ENCODE data around the gene CYP2W1.

The CYP2W1 gene

DNA sequence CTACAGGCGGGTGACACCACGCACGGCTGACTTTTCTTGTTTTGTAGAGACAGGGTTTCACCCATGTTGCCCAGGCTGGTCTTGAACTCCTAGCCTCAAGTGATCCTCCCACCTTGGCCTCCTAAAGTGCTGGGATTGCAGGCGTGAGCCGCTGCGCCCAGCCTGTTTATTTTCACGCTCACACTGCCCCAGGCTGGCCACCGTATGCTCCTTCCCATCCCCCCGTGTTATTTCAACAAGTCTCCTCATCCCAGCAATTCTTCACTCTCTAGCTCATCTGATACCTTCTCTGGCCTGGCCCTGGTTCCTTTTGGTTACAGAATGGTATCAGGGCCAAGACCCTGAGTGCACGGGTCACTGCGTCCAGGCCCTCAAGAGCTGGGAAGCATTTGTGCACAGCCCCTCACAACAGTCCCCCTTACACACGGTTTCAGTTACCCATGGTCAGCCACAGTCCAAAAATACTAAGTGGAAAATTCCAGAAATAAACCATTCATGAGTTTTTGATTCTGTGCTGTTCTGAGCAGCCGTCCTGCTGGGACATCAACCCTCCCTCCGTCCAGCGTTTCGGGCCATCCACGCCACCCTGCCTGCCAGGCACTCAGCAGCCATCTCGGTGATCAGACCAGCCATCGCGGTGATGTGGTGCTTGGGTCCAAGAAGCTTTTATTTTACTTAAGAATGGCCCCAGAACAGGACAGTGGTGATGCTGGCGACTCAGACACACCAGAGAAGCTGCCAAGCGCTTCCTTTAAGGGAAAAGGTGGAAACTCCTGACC lies 16.5 kb upstream of the CYP2W1 start:
- no peak for DNase-seq (ENCODE audit: low read depth, low spot score)

DNA sequence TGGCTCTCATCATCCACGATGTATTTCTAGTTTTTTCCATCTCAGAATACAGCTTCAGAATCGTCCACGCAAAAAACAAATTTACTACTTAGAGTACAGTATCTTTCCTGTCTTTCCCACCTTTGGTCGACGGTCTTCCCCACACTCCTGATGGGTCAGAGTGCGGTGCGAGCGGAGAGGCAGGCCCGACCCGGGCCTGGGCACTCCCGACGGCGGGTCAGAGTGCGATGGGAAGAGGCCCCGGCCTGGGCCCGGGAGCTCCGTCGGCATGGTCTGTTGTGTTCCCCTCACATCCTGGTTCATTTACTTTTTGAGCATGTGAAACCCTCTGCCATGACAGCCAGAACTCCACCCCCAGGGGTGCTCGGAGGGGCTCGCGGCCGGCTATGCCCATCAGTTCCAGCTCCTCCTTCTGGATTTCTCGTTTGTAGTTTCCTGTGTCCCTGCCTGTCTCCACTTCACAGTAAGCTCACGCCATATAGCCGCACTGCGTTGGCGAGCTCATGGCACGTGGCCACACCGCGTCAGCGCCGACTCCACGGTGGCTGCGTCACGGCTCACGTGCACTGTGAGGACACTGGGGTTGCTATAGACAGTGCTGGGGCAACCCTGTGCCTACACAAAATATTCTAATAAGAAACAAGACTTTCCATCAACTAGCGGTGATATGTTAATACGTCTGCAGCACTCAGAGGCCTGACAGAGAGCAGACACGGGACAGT lies 15.5 kb upstream of the CYP2W1 start:
- no peak for DNase-seq (ENCODE audit: low read depth, low spot score)

DNA sequence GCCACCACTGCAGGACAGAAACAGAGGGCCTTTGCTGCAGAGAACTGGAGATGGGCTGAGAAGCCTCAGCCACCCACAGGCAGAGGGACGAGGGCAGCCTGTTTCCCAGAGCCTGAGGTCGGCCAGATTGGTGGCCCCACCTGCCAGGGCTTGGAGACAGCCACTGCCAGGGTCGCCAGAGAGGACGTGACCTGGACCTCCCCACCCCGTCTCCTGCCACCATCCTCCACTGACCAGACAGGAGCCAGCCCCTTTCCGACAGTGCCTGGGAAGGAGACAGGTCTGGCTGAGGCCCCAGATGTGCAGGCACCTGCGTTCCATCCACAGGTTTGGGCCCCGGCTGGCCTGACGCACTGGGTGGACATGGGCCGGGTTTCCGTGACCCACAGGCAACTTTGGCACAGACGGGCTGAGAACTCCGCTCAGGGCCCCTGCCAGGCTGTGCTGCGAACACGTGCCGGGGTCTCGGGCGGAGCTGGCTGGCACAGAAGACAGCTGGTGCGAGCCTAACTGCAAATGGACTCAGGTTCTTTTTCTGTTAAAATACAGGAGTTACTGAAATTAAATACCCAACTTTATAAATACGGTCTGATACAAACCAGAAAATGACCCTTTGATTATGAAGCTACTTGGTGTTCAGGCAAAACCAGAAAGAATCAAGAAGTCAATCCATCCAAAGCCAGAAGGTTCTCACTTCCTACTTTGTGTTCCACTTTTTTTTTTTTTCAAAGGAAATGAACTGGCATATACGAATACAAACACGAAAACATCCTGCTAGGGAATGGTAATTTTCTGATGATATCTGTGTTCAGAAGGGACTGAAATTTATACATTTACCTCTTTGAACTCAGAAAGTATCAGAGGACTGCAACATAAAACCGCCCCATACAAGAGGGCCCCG lies 14.5 kb upstream of the CYP2W1 start:
- DNase-seq (ENCODE audit: low read depth, low spot score), result no peak

DNA sequence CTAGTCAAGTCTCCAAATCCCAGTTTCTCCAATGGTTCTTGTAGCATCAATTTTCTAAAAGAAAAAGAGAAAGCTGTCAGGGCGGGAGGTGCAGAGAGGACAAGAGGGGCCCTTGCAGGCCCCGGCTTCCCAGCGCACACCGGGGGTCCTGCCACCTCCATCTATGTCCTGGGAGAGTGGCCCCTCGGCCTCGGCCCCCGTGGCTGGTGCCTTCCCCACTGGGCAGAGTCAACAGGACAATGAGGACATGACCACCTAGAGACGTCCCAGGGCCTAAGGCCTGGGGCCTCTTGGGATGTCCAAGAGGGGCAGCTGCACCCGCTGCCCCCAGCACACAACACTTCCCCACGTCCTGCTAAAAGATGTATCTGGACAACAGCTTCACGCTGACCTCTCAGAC lies 13.6 kb upstream of the CYP2W1 start:
- no peak for DNase-seq (ENCODE audit: low read depth, low spot score)

DNA sequence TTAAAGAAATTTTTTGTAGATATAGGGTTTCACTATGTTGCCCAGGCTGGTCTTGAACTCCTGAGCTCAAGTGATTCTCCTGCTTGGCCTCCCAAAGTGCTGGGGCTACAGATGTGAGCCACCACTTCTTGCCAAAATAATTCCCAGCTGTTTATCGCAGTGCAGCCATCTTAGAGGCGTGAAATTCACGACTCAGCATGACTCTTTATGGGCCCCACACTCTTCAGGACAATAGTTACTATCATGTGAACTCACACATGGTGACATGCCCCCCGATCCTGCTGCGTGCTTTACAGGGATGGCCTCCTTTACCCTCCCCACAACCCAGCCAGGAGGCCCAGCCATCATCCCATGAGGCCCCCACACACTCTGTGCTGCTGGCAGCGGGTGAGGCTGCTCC lies 12.2 kb upstream of the CYP2W1 start:
- DNase-seq (ENCODE audit: low read depth, low spot score), result no peak

DNA sequence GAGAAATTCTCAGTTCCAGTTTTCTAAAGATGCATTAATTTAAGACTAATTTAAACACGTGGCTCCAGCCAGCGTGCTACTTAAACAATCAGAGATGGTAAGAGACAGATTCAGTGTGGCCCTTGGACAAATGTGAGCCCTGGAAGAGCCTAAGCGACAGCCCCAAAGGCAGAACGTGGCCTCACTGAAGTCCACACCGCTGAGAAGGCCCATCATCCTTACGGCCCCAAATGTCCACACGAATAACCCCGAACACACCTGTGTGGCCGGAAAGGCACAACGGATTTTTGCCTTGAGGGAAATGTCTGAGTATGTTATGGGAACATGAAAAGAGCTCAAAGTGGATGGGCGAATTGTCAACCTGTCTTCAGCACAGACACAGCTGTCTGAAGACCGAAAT lies 10.9 kb upstream of the CYP2W1 start:
- no peak for DNase-seq (ENCODE audit: low read depth, low spot score)

DNA sequence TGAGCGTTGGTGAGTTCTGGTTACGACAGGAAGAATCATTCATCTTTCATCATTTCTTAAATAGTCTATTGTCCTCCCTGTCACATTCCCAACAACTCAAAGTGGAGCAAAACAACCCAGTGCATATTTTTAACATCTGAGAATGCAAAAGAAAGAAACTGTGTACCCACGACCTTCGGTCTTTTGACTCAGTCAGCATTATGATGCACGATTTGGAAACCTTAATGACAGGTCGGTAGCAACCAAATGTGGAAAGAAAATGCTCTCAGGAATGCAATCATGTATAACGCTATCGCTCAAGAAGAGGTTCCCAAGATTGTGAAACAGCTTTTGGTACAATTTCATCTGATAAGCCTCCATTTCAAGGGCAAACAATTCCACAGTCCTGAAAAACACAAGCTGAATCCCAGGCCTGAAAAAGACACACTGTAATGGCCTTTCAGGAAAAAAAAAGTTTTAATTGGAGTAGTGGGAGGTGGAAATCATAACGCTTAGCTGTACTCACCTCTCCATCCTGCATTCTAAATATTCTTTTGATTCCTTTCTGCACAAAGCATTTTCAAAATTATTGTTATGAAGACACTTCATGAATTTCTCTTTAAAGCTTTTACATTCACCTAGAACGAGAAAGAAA lies 10.2 kb upstream of the CYP2W1 start:
- DNase-seq (ENCODE audit: low read depth, low spot score), result no peak

DNA sequence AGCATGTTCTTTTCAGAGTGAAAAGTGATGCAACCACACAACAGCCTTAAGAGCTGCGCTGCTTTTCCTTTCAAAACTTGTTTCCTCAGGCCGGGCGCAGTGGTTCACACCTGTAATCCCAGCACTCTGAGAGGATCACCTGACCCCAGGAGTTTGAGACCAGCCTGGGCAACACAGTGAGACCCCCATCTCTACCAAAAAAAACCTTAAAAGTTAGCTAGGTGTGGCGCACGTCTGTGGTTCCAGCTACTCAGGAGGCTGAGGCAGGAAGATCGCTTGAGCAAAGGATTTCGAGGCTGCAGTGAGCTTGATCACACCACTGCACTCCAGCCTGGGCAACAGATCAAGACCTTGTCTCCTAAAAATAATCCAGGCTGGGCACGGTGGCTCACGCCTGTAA lies 9.7 kb upstream of the CYP2W1 start:
- DNase-seq (ENCODE audit: low read depth, low spot score), result no peak

DNA sequence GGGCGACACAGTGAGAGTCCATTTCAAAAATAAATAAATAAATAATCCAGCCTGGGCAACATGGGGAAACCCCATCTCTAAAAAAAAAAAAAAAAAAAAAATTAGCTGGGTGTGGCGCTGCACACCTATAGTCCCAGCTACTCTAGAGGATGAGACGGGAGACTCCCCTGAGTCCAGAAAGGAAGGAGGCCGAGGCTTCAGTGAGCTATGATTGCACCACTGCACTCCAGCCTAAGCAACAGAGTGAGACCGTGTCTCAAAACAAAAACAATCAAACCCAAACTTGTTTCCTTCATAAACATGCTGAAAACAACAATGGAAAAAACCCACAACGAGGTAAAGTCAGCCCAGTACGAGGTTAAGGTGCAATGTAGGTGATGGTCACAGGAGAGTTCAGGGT lies 8.8 kb upstream of the CYP2W1 start:
- DNase-seq (ENCODE audit: low read depth, low spot score), result no peak

DNA sequence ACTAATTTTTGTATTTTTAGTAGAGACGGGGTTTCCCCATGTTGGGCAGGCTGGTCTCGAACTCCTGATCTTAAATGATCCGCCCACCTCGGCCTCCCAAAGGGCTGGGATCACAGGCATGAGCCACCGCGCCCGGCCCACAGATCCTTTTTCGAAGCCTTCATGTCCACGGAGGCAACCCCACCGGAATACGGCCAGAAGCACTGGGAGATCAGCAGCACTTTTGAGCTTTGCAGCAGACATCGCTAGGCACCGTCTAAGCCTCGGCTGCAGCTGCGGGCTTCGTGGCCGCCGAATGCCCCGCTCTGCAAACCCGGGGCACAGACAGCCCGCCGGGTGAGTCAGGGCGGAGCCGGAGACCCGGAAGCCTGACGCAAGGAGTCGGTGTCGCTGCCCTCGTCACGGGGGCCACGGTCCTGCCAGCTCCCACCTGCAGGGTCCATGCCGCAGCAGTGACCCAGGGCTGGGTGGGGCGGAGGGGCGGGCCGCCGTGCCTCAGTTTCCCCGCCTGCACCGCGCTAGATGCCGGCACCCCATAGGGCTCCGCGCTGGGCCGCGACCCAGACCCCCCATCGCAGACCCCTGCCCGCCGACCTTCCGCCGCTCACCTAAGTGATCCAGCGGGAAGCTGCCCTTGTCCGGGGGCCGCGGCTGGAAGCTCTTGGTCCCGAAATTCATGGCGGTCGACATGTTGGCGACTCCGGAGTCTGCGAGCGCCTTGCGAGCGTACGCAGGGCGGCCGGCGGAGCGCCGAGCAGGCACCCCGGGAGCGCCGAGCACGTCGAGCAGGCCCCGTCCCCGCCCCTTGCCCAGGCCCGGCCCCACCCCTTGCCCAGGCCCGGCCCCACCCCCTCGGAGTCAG lies 7.9 kb upstream of the CYP2W1 start, which contains the start of gene COX19:
COX19 (minus strand) TSS at position 730 of the 862 bp plus-strand sequence; CDS start at position 690, 40 bp downstream.
- DNase-seq (ENCODE audit: low read depth, low spot score), result peak; percentile 60

DNA sequence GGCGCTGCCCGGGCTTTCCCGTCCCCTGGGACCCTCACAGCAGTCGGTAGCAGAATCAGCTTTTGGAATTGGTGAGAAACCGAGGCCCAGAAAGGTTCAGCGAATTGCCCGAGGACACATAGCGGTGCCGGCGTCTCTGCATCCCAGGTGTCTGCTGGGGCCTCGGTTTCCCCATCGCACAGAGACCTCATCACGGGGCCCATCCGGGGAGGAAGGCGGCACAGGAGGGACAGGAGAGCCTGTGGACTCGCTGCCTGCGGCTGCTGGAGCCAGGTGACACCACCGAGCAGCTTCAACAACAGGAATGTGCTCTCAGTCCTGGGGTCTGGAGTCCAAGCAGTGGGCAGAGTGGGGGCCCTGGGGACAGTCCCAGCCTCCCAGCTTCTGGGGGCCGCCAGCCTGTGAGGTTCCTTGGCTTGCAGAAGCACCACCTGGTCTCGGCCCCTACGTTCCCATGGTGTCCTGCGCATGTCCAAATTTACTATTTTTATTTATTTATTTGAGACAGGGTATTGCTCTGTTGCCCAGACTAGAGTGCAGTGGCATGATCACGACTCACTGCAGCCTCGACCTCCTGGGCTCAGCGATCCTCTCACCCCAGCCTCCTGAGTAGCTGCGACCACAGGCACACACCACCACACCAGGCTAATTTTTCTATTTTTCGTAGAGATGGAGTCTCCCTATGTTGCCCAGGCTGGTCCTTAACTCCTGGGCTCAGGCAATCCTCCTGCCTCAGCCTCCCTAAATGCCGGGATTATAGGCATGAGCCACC lies 7.1 kb upstream of the CYP2W1 start:
- no peak for DNase-seq (ENCODE audit: low read depth, low spot score)

DNA sequence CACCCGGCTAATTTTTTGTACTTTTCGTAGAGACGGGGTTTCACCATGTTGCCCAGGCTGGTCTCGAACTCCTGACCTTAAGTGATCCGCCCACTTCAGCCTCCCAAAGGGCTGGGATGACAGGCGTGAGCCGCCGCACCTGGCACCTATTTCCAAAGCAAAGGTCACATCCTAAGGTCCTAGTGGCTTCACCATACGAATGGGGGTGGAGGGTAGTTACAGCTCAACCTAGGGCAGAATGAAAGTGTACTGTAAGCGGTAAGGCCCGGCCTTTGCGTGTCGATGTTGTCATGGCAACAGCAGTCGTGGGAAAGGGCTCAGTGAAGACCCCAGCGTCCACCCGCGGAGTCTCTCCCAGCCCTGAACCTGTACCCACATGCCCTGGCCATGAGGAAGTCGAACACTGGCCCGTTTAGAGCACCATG lies 6.1 kb upstream of the CYP2W1 start:
- no peak for DNase-seq (ENCODE audit: low read depth, low spot score)

DNA sequence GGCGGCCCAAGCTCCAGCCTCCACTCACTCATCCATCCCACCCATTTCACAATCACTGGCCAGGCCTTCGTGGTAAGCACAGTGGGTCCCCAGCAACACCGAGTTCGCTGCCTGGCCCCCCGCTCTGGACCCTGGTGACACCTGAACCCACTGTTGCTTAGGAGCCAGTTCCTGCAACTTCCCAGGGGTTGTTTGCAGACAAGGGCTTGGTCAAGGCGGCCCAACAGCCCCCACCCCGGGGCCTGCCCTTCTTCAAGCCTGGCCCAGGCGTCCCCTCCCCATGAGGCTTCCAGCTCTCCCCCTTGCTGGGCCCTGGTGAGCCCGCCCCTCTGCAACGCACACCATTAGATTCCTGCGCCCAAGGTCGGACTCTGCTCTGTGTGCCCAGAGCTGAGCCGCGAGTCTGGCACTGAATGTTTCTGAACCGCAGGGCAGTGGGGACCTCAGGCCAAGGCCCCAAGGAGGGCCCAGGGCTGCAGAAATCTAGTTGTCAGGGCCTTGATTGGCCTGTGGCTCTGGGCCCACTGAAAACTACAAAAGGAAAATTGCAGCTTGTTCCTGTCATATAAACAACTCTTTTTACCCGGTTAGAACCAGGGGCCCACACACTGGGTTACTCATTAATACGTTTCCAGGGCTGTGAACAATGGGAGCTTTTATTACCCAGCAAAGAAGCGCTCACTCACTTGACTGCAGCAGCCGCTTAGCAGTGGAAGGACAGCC lies 5.5 kb upstream of the CYP2W1 start:
- no peak for DNase-seq (ENCODE audit: low read depth, low spot score)

DNA sequence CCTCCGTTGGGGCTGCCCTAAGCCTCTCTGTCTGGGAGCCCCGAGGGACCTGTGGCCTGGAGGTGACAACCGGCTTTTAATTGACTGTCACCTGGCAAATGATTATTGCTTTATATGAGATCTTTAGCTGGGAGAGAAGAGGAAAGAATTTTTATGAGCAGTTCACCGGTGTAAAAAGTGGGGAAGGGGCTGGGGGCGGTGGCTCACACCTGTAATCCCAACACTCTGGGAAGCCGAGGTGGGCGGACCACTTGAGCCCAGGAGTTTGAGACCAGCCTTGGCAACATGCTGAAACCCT lies 5.0 kb upstream of the CYP2W1 start:
- no peak for DNase-seq (ENCODE audit: low read depth, low spot score)

DNA sequence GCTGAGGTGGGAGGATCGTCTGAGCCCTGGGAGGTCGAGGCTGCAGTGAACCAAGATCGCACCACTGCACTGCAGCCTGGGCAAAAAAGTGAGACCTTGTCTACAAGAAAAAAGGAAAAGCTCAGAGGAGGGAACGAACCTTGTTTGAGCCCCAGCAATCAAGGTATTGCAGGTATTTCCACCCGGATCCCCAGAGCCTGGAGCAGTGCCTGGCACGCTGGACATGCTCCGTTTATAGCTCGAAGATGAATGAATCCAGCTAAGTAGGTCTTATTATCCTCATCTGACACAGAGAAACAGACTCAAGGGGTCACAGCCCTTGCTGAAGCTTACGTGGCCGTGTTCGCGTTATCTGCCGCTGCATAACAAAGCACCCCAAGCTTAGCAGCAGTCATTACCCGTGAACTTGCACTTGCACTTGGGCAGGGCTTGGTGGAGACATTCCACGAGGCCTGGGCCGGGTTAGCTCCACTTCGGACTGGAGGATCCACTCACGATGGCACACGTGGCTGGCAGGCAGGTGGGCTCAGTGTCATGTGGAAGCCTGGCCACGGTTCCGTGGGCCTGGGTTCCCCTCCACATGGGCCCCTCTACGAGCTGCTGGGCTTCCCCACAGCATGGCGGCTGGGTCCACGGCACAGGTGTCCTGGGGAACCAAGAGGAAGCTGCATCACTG lies 4.4 kb upstream of the CYP2W1 start:
- no peak for DNase-seq (ENCODE audit: low read depth, low spot score)

DNA sequence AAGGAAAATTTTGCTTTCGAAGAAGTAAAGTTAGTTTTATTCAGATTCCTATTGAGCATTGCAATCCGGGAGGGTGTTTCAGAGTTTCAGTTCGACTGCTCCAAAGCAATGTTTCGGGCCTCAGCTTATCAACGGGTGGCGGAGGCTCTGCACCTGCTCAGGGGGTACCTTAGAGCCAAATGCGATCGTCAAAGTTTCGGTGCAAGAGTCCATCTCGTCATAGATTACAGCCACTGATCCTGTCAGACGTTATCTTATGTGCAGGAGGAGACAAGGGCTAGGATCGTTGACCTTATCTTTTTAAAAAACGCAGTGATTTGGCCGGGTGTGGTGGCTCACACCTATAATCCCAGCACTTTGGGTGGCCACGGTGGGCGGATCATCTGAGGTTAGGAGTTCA lies 3.8 kb upstream of the CYP2W1 start:
- no peak for DNase-seq (ENCODE audit: low read depth, low spot score)

DNA sequence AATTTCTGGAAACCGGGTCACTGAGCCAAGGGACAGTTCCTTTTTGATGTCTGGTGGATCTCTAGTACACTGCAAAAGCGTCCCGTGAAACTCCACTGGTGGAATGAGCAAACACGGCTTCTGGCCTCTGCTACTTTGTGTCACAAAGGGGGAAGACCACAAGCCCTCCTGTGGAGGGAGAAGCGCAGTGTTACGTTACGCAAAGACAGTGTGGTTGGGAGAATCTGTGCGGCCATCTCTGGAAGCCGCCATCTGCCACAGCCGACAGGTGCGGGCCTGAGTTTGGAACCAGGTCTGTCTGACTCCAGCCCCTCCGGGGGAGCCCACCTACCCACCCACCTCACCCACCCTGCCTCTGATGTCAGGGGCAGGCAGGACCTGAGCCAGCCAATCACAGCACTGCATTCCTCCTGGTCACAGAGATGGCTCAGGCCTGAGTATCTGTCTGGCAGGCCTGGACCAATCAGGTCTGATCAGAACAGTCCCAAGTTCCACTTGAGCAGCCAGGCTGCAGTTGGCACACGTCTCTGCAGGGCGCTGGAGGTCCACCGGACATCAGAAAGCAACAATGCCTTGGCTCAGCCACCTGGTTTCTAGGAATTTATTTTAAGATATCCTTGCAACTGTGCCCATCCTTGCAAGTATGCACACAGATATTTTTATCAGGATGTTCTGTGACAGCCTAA lies 3.0 kb upstream of the CYP2W1 start:
- DNase-seq (ENCODE audit: low read depth, low spot score), result no peak

DNA sequence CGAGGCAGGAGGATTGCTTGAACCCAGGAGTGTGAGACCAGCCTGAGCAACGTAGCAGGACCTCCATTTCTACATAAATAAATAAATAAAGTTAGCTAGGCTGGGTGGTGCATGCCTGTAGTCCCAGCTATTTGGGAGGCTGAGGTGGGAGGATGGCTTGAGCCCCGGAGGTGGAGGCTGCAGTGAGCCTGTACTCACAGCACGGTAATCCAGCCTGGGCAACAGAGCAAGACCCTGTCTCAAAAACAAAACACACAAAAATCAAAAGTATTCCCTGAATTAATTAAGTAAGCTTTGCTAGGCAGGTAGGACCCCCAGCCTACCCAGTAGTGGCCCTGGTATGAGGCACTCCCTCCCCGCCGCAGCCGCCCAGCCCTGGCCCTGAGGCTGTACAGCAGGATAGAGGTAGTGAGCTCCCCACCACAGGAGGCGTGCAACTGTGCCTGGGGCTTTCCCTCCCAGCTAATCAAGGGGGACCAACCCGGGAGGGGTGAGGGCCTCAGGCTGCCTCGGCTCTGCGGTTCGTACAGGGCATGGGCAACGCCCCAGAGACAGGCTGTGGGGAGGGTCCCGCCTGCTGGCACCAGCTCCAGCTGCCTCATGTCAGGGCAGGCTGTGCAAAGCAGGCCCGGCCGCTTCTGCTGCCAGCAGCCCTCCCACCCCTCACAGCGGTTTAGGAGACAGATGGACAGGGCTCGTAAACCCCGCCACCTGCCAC lies 1.0 kb upstream of the CYP2W1 start:
- no peak for DNase-seq (ENCODE audit: low read depth, low spot score)

All from smooth muscle cell of the brain vasculature (primary cell).